H1 (cell line): ENCODE results near the gene COQ2.

ENCODE experiments used
- CTCF ChIP-seq, 3 experiments: IDR thresholded peaks; 1 replicate in 2 of 3; 2 replicates in 1 of 3; pipeline versions ENCODE4 v1.5.1 to v1.6.1; 2011; ENCODE audit warnings: low read length in 3 of 3, mild to moderate bottlenecking in 3 of 3, inconsistent platforms in 2 of 3, low read depth in 1 of 3, moderate library complexity in 1 of 3; ENCODE audit not compliant: insufficient read depth in 1 of 3; ENCODE audit errors: control extremely low read depth in 1 of 3
- EZH2 ChIP-seq: fragments of 200-600 bp; sonication (generic); IDR thresholded peaks from 2 replicates; pipeline ENCODE4 v1.7.1; 2012; ENCODE audit warnings: low read depth, mild to moderate bottlenecking, moderate library complexity, low read length, inconsistent platforms; ENCODE audit not compliant: severe bottlenecking
- HDAC2 ChIP-seq, 2 experiments: fragments of 300-600 bp in 1 of 2; sonication (generic) in 1 of 2; IDR thresholded peaks; 2 replicates each; pipeline ENCODE4 v1.6.1; 2011 to 2012; ENCODE audit warnings: low read depth in 2 of 2, low read length in 2 of 2, mild to moderate bottlenecking in 2 of 2, moderate library complexity in 2 of 2, borderline replicate concordance in 1 of 2, inconsistent platforms in 1 of 2
- POLR2A ChIP-seq, 2 experiments: IDR thresholded peaks; 1 replicate in 1 of 2; 2 replicates in 1 of 2; pipeline ENCODE4 v1.6.1; 2011; ENCODE audit warnings: low read depth in 2 of 2, low read length in 2 of 2, mild to moderate bottlenecking in 2 of 2; ENCODE audit errors: control extremely low read depth in 1 of 2
- TBP ChIP-seq: IDR thresholded peaks from 2 replicates; pipeline ENCODE4 v1.6.1; 2011; ENCODE audit warnings: low read depth, low read length, improper control_type of control experiment
- TCF12 ChIP-seq: IDR thresholded peaks from 2 replicates; pipeline ENCODE4 v1.6.1; 2011; ENCODE audit warnings: low read depth, mild to moderate bottlenecking, low read length
- YY1 ChIP-seq: IDR thresholded peaks from 2 replicates; pipeline ENCODE4 v1.6.1; 2011; ENCODE audit warnings: low read depth, mild to moderate bottlenecking, low read length

- TF ChIP-seq EZH2 (no peak), POLR2A (IDR thresholded peaks at IDR 0.05; ENCODE audit: control extremely low read depth in 1 of 2, low read depth in 2 of 2, low read length in 2 of 2) (no peak), HDAC2 (IDR thresholded peaks at IDR 0.05; ENCODE audit: borderline replicate concordance in 1 of 2, low read depth in 2 of 2, low read length in 2 of 2) (no peak), CTCF (IDR thresholded peaks at IDR 0.05; ENCODE audit: control extremely low read depth in 1 of 3, insufficient read depth in 1 of 3, low read depth in 1 of 3, low read length in 3 of 3) (no peak), YY1 (no peak), TCF12 (no peak), TBP (no peak)
Measured at GRCh38 chr4:83276299-83277040, 8.1 kb downstream of the COQ2 start.
